IMR-90 (cell line): ENCODE measurements around the gene HJURP. TPM values are rescaled to one million over a fixed set of nuclear protein-coding genes. Genes with fewer than 3 reads are reported as not detected.

Experiments
- ATAC-seq: fragments of 200-7000 bp; cut with Tn5 transposase; 2 replicates; pipeline ENCODE4 v1.9.1; 2020; ENCODE audit warnings: low read depth, mild to moderate bottlenecking, moderate library complexity
- BruUV-seq: library from RNA; stranded (reverse); fragments of 400-500 nt; replicated peaks from 2 replicates; lab custom pipeline; 2021; lab: Mats Ljungman, UMichigan
- CTCF ChIA-PET: fragments of 300-600 bp; formaldehyde crosslinking; extraction: SDS; loops from one replicate; lab custom pipeline; 2021; ENCODE audit warnings: antibody characterized with exemption; lab: Yijun Ruan, JAX
- POLR2A ChIA-PET: fragments of 300-600 bp; sonication (Branson Sonifier 250); formaldehyde crosslinking; loops from one replicate; lab custom pipeline; 2022; ENCODE audit warnings: antibody characterized with exemption; ENCODE audit not compliant: unreplicated experiment; lab: Charles Lee
- DNase-seq: peaks from one replicate; pipeline ENCODE4 v3.0.0; 2013
- H2AFZ ChIP-seq: replicated peaks from 2 replicates; pipeline ENCODE3; 2013; ENCODE audit warnings: low read length, mild to moderate bottlenecking; ENCODE audit not compliant: poor library complexity
- H2AK5ac ChIP-seq: 2 replicates; pipeline ENCODE4 v1.6.1; 2013; ENCODE audit warnings: low read depth, low read length, inconsistent platforms
- H2AK9ac ChIP-seq: replicated peaks from 2 replicates; pipeline ENCODE3; 2013; ENCODE audit warnings: mild to moderate bottlenecking, low read depth, low read length, moderate library complexity; ENCODE audit not compliant: poor library complexity
- H2BK120ac ChIP-seq: 2 replicates; pipeline ENCODE4 v1.6.1; 2013; ENCODE audit warnings: low read depth, low read length, inconsistent platforms
- H2BK15ac ChIP-seq: 3 replicates; pipeline ENCODE4 v1.6.1; 2013; ENCODE audit warnings: low read depth, low read length, inconsistent platforms
- H2BK20ac ChIP-seq: 2 replicates; pipeline ENCODE4 v1.6.1; 2013; ENCODE audit warnings: low read depth, mild to moderate bottlenecking, inconsistent platforms, low read length, moderate library complexity
- H2BK5ac ChIP-seq: 2 replicates; pipeline ENCODE4 v1.6.1; 2013; ENCODE audit warnings: mild to moderate bottlenecking, low read depth, low read length, inconsistent platforms; ENCODE audit not compliant: poor library complexity, severe bottlenecking
- H3K14ac ChIP-seq: replicated peaks from 2 replicates; pipeline ENCODE4 v1.6.1; 2013; ENCODE audit warnings: low read depth, low read length, inconsistent platforms
- H3K18ac ChIP-seq: 2 replicates; pipeline ENCODE4 v1.6.1; 2013; ENCODE audit warnings: low read depth, low read length, control low read depth
- H3K23ac ChIP-seq: 2 replicates; pipeline ENCODE4 v1.6.1; 2013; ENCODE audit warnings: low read depth, low read length, inconsistent platforms
- H3K27ac ChIP-seq: 2 replicates; pipeline ENCODE4 v1.5.1; 2013; ENCODE audit warnings: mild to moderate bottlenecking, control low read depth, low read length; ENCODE audit not compliant: insufficient read depth
- H3K27me3 ChIP-seq: 2 replicates; pipeline ENCODE4 v1.6.1; 2013; ENCODE audit warnings: low read length; ENCODE audit not compliant: control insufficient read depth, insufficient read depth
- H3K36me3 ChIP-seq: 2 replicates; pipeline ENCODE4 v1.6.1; 2013; ENCODE audit warnings: low read length, mixed read lengths; ENCODE audit not compliant: control insufficient read depth, insufficient read depth
- H3K4ac ChIP-seq: 2 replicates; pipeline ENCODE4 v1.6.1; 2013; ENCODE audit warnings: low read depth, low read length, inconsistent platforms
- H3K4me1 ChIP-seq: 2 replicates; pipeline ENCODE4 v1.6.1; 2013; ENCODE audit warnings: low read length, mixed read lengths; ENCODE audit not compliant: control insufficient read depth, insufficient read depth
- H3K4me2 ChIP-seq: 2 replicates; pipeline ENCODE4 v1.6.1; 2013; ENCODE audit warnings: low read depth, mild to moderate bottlenecking, control low read depth, low read length, moderate library complexity
- H3K4me3 ChIP-seq: 2 replicates; pipeline ENCODE4 v1.5.1; 2013; ENCODE audit warnings: low read depth, mild to moderate bottlenecking, control low read depth, low read length, moderate library complexity; ENCODE audit not compliant: insufficient read depth
- H3K56ac ChIP-seq: 2 replicates; pipeline ENCODE4 v1.6.1; 2013; ENCODE audit warnings: low read length, inconsistent platforms; ENCODE audit not compliant: insufficient read depth; ENCODE audit errors: extremely low read depth
- H3K79me1 ChIP-seq, 2 experiments: 2 replicates each; pipeline ENCODE4 v1.6.1; 2013; ENCODE audit warnings: low read length in 2 of 2, inconsistent platforms in 1 of 2, low read depth in 1 of 2
- H3K9ac ChIP-seq: 2 replicates; pipeline ENCODE4 v1.6.1; 2013; ENCODE audit warnings: low read depth, low read length, control low read depth
- H3K9me1 ChIP-seq: 2 replicates; pipeline ENCODE4 v1.6.1; 2013; ENCODE audit warnings: low read length, inconsistent platforms; ENCODE audit not compliant: insufficient read depth
- H3K9me3 ChIP-seq: 2 replicates; pipeline ENCODE4 v1.6.1; 2013; ENCODE audit warnings: low read length; ENCODE audit not compliant: control insufficient read depth, insufficient read depth
- H4K20me1 ChIP-seq: 2 replicates; pipeline ENCODE4 v1.6.1; 2013; ENCODE audit warnings: low read length, inconsistent platforms; ENCODE audit not compliant: insufficient read depth
- H4K5ac ChIP-seq: 2 replicates; pipeline ENCODE4 v1.6.1; 2013; ENCODE audit warnings: mild to moderate bottlenecking, low read depth, low read length, control low read depth
- H4K8ac ChIP-seq, 2 experiments: 2 replicates each; pipeline ENCODE4 v1.6.1; 2013; ENCODE audit warnings: low read depth in 2 of 2, low read length in 2 of 2, control low read depth in 1 of 2, inconsistent platforms in 1 of 2
- H4K91ac ChIP-seq: 2 replicates; pipeline ENCODE4 v1.6.1; 2013; ENCODE audit warnings: low read depth, low read length, inconsistent platforms; ENCODE audit not compliant: insufficient read depth
- CEBPB ChIP-seq: IDR thresholded peaks from 2 replicates; pipeline ENCODE4 v1.6.1; 2012; ENCODE audit warnings: low read depth, low read length, improper control_type of control experiment
- CHD1 ChIP-seq: IDR thresholded peaks from 2 replicates; pipeline ENCODE4 v1.6.1; 2012; ENCODE audit warnings: low read depth, low read length, improper control_type of control experiment
- MAFK ChIP-seq: IDR thresholded peaks from 2 replicates; pipeline ENCODE4 v1.6.1; 2012; ENCODE audit warnings: low read depth, low read length, improper control_type of control experiment
- NFE2L2 ChIP-seq: fragments of 150-350 bp; IDR thresholded peaks from 2 replicates; pipeline ENCODE4 v1.6.1; 2016; ENCODE audit warnings: low read depth, mild to moderate bottlenecking, low read length
- RFX5 ChIP-seq: IDR thresholded peaks from 2 replicates; pipeline ENCODE4 v1.8.0; 2012; ENCODE audit warnings: low read depth, mild to moderate bottlenecking, low read length, moderate library complexity
- SMC3 ChIP-seq: fragments of 150-350 bp; IDR thresholded peaks from 2 replicates; pipeline ENCODE4 v1.6.1; 2016; ENCODE audit warnings: low read depth, mild to moderate bottlenecking, antibody characterized with exemption, low read length, moderate library complexity
- WGBS, 2 experiments: methylation state at CpG; one replicate each; pipeline versions ENCODE4 v1.1.5 to v1.1.7; 2013; ENCODE audit warnings: missing lambda C conversion rate in 2 of 2; ENCODE audit not compliant: insufficient read length in 1 of 2; ENCODE audit errors: extremely low coverage in 2 of 2; 5-methylcytosine and 5-hydroxymethylcytosine counted together
- dilution Hi-C: fragments of 300-500 bp; cut with HindIII; formaldehyde crosslinking; loops from one replicate; pipeline ENCODE4 v1.14.3; 2018; ENCODE audit warnings: low sequenced_read_pairs; ENCODE audit not compliant: unreplicated experiment
- in situ Hi-C: fragments of 300-500 bp; cut with MboI; formaldehyde crosslinking; loops from 3 replicates; pipeline ENCODE4 v1.14.3; 2019; ENCODE audit warnings: low sequenced_read_pairs, inconsistent platforms, mixed read lengths
- intact Hi-C: fragments of 100-400 bp; cut with micrococcal nuclease; formaldehyde crosslinking; loops from 2 replicates; pipeline ENCODE4 v1.10.0; 2022
- polyA plus RNA-seq, 3 experiments: library from polyadenylated mRNA; depleted of rRNA; stranded (reverse); fragments of >200 nt; gene quantifications; 2 replicates each; pipeline ENCODE4 v1.2.3, GENCODE V29; 2012; ENCODE audit warnings: low replicate concordance in 1 of 3
- total RNA-seq: library from RNA; depleted of rRNA; stranded (reverse); fragments of >200 nt; gene quantifications from 2 replicates; pipeline ENCODE4 v1.2.3, GENCODE V29; 2012
- TF ChIP-seq, protein P1 (sequence below): conservative IDR thresholded peaks from 2 replicates; pipeline ENCODE4 v1.5.1; 2012; ENCODE audit warnings: mild to moderate bottlenecking, low read depth, low read length, improper control_type of control experiment

Gene HJURP
- total and polyA plus RNA-seq, 2 of the 4 experiments (the other 2 are of a cell fraction), result 22.6 to 26.5 TPM

GRCh38 chr2:233821196-233821595 lies 33.1 kb downstream of the HJURP start:
- no peaks in the 10 kb centered on the region for H4K20me1 ChIP-seq
- BruUV-seq, result no TSS peak
- H2AFZ ChIP-seq, result no peak overlapping the region
- ATAC-seq (no peak), DNase-seq (no peak)
- H2BK20ac ChIP-seq, result no peak overlapping the region
- CTCF ChIA-PET, result no interaction called here
- no peak overlapping the region for H2AK5ac ChIP-seq
- no peaks in the 10 kb centered on the region for H3K9me1 ChIP-seq
- H2AK9ac ChIP-seq, result no peak overlapping the region
- no peaks in the 10 kb centered on the region for H3K9me3 ChIP-seq
- WGBS, 2 experiments, result no CpG with 5 or more reads among the region's 3 CpGs
- TF ChIP-seq MAFK, result no peak
- TF ChIP-seq SMC3, result no peak
- TF ChIP-seq RFX5, result no peak
- TF ChIP-seq NFE2L2, result no peak
- TF ChIP-seq, protein P1, sequence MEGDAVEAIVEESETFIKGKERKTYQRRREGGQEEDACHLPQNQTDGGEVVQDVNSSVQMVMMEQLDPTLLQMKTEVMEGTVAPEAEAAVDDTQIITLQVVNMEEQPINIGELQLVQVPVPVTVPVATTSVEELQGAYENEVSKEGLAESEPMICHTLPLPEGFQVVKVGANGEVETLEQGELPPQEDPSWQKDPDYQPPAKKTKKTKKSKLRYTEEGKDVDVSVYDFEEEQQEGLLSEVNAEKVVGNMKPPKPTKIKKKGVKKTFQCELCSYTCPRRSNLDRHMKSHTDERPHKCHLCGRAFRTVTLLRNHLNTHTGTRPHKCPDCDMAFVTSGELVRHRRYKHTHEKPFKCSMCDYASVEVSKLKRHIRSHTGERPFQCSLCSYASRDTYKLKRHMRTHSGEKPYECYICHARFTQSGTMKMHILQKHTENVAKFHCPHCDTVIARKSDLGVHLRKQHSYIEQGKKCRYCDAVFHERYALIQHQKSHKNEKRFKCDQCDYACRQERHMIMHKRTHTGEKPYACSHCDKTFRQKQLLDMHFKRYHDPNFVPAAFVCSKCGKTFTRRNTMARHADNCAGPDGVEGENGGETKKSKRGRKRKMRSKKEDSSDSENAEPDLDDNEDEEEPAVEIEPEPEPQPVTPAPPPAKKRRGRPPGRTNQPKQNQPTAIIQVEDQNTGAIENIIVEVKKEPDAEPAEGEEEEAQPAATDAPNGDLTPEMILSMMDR, result no peak
- no peak for TF ChIP-seq CEBPB
- TF ChIP-seq CHD1, result no peak
- H3K27me3 ChIP-seq, result peaks cover 10% of the 10 kb centered on the region
- H3K18ac ChIP-seq, result no peak overlapping the region
- H3K23ac ChIP-seq, result no peak overlapping the region
- H3K56ac ChIP-seq, result no peak overlapping the region
- H2BK120ac ChIP-seq, result no peak overlapping the region
- in situ Hi-C loops (no loop called here), dilution Hi-C loops (no loop called here), intact Hi-C loops (no loop called here)
- no peaks in the 10 kb centered on the region for H3K79me1 ChIP-seq
- H4K5ac ChIP-seq, result no peak overlapping the region
- no peak overlapping the region for H3K14ac ChIP-seq
- H3K9ac ChIP-seq, result no peak overlapping the region
- H4K91ac ChIP-seq, result no peak overlapping the region
- H3K4ac ChIP-seq, result no peak overlapping the region
- no peak overlapping the region for H3K4me2 ChIP-seq
- POLR2A ChIA-PET, result no interaction called here
- no peak overlapping the region for H2BK5ac ChIP-seq
- no peaks in the 10 kb centered on the region for H3K36me3 ChIP-seq
- no peak overlapping the region for H2BK15ac ChIP-seq
- no peak overlapping the region for H4K8ac ChIP-seq
- H3K27ac ChIP-seq, result no peak overlapping the region
- no peak overlapping the region for H3K4me3 ChIP-seq
- H3K4me1 ChIP-seq, result no peaks in the 10 kb centered on the region
